Hepatocyte (in vitro differentiated cells): ENCODE data around the gene MYO1H.

Experiments used
- CTCF ChIP-seq: fragments of 200-600 bp; sonication (generic); IDR thresholded peaks from 2 replicates; pipeline ENCODE4 v1.5.1; 2016; ENCODE audit warnings: antibody characterized with exemption, mild to moderate bottlenecking; ENCODE audit not compliant: poor library complexity
- EZH2 ChIP-seq: fragments of 200-600 bp; sonication (generic); IDR thresholded peaks from 2 replicates; pipeline ENCODE4 v1.6.1; 2016; ENCODE audit warnings: antibody characterized with exemption, mild to moderate bottlenecking, borderline replicate concordance
- EZH2phosphoT487 ChIP-seq: fragments of 200-600 bp; sonication (generic); IDR thresholded peaks from one replicate; pipeline ENCODE4 v1.6.1; 2018; ENCODE audit warnings: antibody characterized with exemption, mild to moderate bottlenecking, low read depth, moderate library complexity; ENCODE audit not compliant: unreplicated experiment, severe bottlenecking

DNA sequence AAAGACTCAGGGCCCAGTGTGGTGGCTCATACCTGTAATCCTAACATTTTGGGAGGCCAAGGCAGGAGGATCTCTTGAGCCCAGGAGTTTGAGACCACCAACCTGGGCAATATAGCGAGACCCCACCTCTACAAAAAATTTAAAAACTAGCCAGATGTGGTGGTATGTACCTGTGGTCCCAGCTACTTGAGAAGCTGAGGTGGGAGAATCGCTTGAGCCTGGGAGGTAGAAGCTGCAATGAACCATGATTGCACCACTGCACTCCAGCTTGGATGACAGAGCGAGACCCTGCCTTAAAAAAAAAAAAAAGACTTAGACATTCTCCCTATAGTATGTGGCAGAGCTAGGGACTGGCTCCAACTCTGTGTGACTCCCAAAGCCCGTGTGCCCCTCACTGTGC, 132.7 kb downstream of the MYO1H start:
- TF ChIP-seq CTCF = no peak
- no peak for TF ChIP-seq EZH2
- TF ChIP-seq EZH2phosphoT487 = no peak
